LNCaP clone FGC (cell line): ENCODE results near the gene KCNK16.

Experiments
- DNase-seq: peaks from one replicate; pipeline ENCODE4 v3.0.0-alpha.2; 2011; ENCODE audit warnings: low read depth
- H3K4me3 ChIP-seq: 2 replicates; pipeline ENCODE4 v1.5.1; 2011; ENCODE audit warnings: mild to moderate bottlenecking, low read depth, low read length, control low read depth
- TF ChIP-seq, protein P1 (sequence below): IDR thresholded peaks from 2 replicates; pipeline ENCODE4 v1.5.1; 2012; ENCODE audit warnings: mild to moderate bottlenecking; ENCODE audit not compliant: control insufficient read depth, insufficient read depth; ENCODE audit errors: extremely low read depth

KCNK16 gene

DNA sequence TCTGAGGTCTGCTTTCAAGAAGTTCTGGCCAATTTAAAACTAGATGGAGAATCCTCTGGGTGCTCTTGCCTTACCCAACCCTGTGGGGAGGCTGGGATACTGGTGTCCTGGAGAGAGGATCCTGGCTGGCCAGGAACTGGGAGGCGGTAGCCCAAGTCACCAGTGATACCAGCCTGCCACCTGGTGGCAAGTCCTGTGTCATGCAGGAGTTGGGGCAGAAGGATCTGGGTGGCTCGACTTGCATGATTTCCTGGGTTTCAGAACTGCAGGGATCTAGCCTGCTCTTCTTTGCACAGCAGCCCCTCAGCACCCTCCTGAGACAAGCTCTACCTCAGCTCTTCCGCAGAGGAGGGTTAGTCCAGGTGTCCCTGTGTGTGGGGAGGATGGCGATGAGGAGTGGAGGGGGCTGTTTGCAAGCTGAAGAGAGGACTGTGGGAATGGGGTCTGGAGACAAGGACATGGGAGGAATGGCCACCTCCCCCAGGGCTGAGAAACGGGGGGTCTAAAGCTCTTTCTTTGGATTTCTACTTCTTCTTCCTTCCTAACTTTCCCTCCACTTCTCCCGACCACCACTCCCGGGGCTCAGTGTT is 12.5 kb downstream of the KCNK16 start:
- no peak overlapping the region for H3K4me3 ChIP-seq
- peak; percentile 44 for DNase-seq
- TF ChIP-seq, protein P1, sequence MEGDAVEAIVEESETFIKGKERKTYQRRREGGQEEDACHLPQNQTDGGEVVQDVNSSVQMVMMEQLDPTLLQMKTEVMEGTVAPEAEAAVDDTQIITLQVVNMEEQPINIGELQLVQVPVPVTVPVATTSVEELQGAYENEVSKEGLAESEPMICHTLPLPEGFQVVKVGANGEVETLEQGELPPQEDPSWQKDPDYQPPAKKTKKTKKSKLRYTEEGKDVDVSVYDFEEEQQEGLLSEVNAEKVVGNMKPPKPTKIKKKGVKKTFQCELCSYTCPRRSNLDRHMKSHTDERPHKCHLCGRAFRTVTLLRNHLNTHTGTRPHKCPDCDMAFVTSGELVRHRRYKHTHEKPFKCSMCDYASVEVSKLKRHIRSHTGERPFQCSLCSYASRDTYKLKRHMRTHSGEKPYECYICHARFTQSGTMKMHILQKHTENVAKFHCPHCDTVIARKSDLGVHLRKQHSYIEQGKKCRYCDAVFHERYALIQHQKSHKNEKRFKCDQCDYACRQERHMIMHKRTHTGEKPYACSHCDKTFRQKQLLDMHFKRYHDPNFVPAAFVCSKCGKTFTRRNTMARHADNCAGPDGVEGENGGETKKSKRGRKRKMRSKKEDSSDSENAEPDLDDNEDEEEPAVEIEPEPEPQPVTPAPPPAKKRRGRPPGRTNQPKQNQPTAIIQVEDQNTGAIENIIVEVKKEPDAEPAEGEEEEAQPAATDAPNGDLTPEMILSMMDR, result peak; percentile 98

DNA sequence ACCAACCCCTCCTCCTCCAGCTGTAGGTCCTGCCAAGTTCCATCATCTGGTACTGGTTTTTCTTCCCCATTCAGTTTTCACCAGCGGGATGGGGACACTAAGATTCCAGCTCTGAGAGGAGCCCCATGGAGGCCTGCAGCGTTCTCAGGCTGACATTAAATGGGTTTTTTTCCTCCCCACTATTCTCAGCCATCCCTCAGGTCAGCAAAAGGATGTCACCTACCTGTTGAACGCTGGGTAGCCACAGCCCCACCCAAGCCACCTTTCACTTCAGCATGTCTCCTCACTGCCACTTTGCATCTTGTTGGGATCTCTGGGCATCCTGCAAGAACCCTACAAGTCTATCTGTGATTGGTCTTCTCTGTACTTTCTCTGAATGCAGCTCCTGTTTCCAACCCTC is 15.0 kb downstream of the KCNK16 start:
- DNase-seq, result no peak
- TF ChIP-seq, protein P1, result no peak
- no peak overlapping the region for H3K4me3 ChIP-seq

DNA sequence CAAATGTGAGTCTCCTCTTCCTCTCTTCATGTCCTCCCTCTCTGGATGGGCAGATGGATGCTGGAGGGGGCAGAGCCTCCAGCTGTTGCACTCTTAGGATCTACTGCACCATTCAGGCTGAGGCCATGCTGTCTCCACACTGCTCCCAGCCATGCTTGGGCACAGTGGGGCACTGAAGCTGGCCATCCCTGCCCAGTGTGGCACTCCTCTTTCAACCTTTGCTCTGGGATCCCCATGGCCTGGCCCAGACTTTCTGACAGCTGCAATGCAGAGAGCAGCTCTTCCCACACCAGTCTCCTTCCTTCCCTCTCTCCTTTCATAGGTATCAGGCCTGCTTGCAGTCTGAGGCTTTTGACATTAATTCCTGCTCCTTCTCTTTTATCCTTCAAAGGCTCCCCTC is 17.6 kb downstream of the KCNK16 start:
- TF ChIP-seq, protein P1, result no peak
- no peak for DNase-seq
- H3K4me3 ChIP-seq, result no peak overlapping the region

DNA sequence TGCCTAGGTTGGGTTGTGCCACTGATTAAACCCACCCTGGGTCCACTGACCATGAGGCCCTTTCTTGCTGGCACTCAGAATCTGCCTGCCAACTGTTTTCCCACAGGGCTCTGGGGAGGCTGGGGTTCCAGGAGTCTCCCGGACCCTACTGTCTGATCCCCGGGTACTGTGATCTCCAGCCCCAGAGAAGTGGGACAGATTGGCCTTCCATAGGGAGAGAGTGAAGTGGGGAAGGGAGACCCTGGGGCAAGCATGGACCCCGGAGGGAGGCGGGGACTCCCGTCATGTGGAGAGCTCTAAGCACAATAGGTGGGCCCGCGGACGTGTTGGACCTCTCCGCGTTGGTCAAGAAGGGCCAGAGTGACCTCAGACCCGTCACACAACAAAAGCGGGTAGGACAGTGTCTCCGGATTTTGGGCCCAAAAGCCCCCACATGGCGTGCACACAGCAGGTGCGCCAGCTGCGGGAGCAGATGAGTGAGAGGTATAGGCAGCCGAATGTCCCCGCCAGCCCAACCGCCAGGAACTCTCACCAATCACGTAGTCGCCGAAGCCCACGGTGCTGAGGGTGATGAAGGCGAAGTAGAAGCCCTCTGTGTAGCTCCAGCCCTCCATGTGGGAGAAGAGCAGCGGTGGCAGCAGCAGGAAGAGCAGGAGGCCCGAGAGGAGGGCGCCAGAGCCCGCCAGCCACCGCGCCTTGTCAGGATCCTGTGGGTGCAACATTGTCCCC is 18.9 kb downstream of the KCNK16 start:
- no peak overlapping the region for H3K4me3 ChIP-seq
- TF ChIP-seq, protein P1, result no peak
- no peak for DNase-seq

DNA sequence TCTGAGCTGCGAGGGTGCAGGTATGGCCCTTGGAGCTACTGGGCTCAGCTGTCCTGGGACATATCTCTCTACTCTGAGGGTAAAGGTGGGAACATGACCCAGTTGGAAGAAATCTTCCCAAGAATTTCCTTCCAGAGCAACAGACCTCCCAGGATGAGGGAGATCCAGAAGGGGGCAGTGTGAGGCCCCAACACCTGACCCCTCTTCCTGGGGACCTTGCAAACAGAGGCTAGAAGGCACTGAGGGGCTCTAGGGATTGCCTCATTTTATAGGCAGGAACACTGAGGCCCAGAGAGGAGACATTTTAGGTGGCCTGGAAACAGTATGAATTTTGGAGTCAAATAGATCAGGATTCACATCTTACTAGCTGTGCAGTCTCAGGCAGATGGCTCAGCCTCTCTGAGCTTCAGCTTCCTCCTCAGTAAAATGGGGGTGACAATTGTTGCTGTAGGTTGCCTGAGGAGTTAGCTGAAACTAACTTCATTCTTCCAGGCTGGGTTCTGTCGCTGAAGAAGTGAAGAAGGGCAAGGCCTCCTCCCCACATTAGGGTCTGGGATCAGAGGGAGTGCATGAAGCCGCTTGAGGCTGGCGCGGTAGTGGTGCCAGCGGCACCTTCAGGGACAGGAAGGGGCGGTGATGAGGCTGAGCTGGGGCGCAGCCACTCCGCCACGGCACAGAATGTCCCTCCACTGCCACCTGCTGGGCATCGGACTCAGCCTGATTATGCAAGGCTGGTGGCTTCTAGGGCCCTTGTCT is 19.7 kb downstream of the KCNK16 start:
- no peak overlapping the region for H3K4me3 ChIP-seq
- TF ChIP-seq, protein P1, result peak; percentile 99

DNA sequence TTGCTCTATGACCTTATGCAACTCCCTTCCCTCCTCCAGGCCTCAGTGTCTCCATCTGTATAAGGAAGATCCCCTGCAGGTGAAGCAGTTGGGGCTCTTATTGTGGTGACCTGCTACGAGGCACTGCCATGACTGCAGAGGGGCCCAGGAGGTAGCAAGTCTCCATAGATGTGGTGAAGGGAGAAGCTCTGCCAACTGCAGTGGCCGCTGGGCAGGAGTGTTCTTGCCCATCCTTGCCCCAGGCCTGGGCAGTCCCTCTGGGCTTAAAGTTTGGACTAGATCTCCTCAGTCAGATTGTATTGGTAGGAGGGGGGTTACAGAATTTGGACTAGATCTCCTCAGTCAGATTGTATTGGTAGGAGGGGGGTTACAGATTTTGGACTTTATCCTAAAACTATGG is 20.5 kb downstream of the KCNK16 start:
- no peak for DNase-seq
- TF ChIP-seq, protein P1, result no peak
- H3K4me3 ChIP-seq, result no peak overlapping the region

More for the DNA sequence above, 19.7 kb downstream of the KCNK16 start:
- DNase-seq, result peak; percentile 48
